ENCODE measurements around the gene MTHFD1L.

Gene MTHFD1L

GRCh38 chr6:150937132-150937906, 71.8 kb downstream of the MTHFD1L start:
- DNase-seq, result no peak

GRCh38 chr6:150939399-150939798, 73.9 kb downstream of the MTHFD1L start:
- DNase-seq, result no peak

GRCh38 chr6:150940941-150941340, 75.4 kb downstream of the MTHFD1L start:
- DNase-seq, result no peak

DNA sequence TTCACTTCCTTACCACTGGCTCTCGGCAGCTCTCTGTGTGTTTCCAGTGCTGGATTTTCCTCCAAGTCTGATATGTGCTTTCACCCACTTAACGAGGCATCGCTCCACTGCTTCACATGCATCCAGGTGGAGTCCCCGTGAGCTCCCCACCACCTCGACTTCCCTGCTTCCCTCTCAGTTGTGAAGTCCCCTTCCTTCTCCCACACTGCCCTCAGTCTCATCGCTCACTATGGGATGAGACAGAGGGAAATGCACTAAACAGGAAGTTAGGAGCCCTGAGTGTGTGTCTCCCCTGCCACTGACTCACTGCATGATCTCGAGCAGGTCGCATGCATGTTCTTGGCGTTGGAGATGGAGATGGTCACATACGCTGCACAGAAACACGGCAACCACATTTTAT, 84.0 kb downstream of the MTHFD1L start:
- no peak for DNase-seq

GRCh38 chr6:150953851-150954250, 88.3 kb downstream of the MTHFD1L start:
- DNase-seq, result no peak

- DNase-seq, result no peak
Observed at GRCh38 chr6:150959166-150959565, 93.7 kb downstream of the MTHFD1L start.

- no peak for DNase-seq
Observed at GRCh38 chr6:150962436-150962835, 96.9 kb downstream of the MTHFD1L start.

GRCh38 chr6:150964765-150965164, 99.3 kb downstream of the MTHFD1L start:
- no peak for DNase-seq

- no peak for DNase-seq
Observed at GRCh38 chr6:150966786-150967185, 101.3 kb downstream of the MTHFD1L start.

GRCh38 chr6:150967381-150967780, 101.9 kb downstream of the MTHFD1L start:
- no peak for DNase-seq

GRCh38 chr6:150967910-150968309, 102.4 kb downstream of the MTHFD1L start:
- DNase-seq, result no peak

GRCh38 chr6:150969901-150970300, 104.4 kb downstream of the MTHFD1L start:
- no peak for DNase-seq

- no peak for DNase-seq
Observed at GRCh38 chr6:150971219-150971618, 105.7 kb downstream of the MTHFD1L start.

DNA sequence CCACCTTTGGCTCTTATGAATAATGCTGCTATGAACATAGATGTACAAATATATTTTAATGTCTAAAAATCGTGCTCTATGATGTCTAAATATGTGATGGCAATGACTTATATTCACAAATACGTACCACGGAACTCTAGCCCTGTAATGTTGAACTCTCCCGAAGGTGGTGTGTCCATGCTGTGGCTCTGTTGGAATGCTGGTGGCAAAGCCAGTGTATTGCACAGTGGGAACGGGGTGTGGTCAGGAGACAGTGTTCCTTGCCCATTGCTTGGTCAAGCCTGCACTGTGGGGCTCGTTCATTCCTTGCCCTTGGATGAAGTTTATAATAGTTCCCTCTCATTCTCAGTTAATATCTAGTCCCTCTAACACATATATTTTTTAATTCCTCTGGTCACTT, 109.6 kb downstream of the MTHFD1L start:
- DNase-seq, result no peak

GRCh38 chr6:150977281-150977680, 111.8 kb downstream of the MTHFD1L start:
- DNase-seq, result no peak

DNA sequence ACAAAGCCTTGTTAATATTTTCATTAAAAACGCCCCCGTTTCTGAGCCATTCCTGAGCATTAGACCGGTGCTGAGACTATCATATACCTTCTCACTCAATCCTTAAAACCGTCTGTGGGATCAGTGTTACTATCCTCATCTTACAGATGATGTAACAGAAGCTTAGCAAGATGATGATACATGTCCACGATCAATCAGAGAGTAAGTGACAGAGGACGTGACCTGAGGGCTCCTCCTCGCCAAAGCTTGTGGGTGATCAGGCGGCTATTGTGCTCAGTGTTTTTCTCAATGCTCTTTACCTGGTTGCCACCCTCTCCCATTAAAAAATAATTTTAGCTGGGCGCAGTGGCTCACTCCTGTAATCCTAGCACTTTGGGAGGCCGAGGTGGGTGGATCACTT, 113.1 kb downstream of the MTHFD1L start:
- DNase-seq, result no peak

DNA sequence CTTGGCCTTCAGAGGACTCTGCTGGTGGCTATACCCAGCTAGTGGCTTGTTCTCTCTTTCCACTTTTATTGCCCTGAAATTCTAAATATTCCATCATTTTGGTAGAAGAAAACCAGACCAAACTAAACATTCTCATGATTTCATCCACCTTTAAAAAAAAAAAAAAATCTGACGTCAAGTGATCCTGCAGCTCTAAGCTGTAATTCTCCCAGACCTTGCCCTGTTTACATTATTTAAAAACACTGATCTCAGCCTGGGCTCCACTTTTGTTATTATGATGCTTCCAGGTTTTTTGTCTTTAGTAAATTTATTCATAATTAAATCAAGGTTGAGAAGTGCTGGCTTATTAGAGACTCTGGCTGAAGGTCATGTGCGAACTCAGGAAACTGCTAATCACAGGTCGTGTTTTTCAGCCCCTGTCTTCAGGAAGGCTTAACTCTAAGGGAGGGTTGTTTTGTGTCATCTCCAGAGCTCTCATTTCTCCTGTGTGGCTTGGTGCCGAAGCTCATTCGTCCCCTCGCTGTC, 114.4 kb downstream of the MTHFD1L start:
- DNase-seq, result no peak

GRCh38 chr6:150981095-150981494, 115.6 kb downstream of the MTHFD1L start:
- no peak for DNase-seq

GRCh38 chr6:150981669-150982068, 116.2 kb downstream of the MTHFD1L start:
- DNase-seq, result no peak

GRCh38 chr6:150987371-150987828, 121.9 kb downstream of the MTHFD1L start:
- no peak for DNase-seq

DNA sequence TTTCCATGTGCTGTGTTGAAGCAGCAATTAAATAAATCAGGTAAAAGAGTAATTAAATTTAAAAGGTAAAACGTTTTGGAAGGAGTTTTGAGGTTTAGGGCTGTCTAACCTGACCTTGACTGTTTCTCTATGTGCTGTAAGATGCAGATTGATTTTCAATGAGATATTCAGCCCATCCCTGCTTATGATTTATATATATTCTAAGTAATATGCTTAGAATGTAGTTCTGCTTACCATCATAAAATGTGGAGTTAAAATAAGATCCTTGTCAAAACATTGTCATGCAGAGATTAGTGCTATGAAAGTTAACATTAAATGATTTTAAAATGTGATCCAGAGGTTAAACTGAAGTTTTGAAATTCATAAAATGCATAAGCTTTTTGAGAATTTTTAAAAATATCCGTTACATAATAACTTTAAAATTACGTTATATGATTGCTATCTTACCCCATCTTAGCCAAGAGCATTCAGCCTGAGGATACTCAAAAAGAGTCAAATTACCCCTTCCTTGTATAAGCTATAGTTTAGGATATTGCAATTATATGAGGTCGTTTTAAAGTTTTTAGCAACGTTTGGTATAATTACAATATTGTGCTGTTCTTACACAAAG, 122.5 kb downstream of the MTHFD1L start:
- DNase-seq, result no peak

GRCh38 chr6:150991487-150991886, 126.0 kb downstream of the MTHFD1L start:
- DNase-seq, result no peak

DNA sequence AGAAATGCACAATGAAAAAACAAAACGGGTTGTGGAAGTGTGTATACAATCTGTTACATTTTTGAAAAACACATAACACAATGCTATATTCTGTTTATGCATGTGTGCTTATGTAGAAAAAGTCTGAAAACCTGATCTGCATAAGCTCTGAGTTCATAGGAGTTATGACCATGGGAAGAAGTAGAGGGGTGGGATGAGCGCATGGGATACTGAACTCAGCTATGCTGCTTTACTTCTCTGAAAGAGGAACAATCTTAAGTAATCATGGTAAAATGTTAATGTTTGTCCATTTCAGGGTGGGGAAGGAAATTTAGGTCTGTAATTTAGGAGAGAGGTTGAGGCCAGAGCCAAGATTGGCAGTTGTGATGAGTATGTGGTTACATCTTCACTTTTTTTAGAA, 126.8 kb downstream of the MTHFD1L start:
- DNase-seq, result no peak

- no peak for DNase-seq
Observed at GRCh38 chr6:150992703-150993102, 127.2 kb downstream of the MTHFD1L start.

All from NCI-H524 treated with DMSO at 0.1 percent for 48 hours (cell line).